Brain pericyte (primary cell): ENCODE results near the gene TMCC3.
"Not testable (repeated sequence)": the region's sequence is repeated elsewhere in the genome, so short reads cannot be mapped to it uniquely, and the experiment has no call there.

ENCODE experiments used
- DNase-seq: peaks from one replicate; pipeline ENCODE4 v3.0.0-alpha.2; 2012; ENCODE audit warnings: low read depth, low spot score

Gene TMCC3

GRCh38 chr12:94601307-94601706 lies 49.0 kb downstream of the TMCC3 start:
- not testable (repeated sequence) for DNase-seq

- DNase-seq = no peak
Observed at GRCh38 chr12:94599189-94599588, 51.2 kb downstream of the TMCC3 start.

GRCh38 chr12:94597268-94597667 lies 53.1 kb downstream of the TMCC3 start:
- DNase-seq = no peak

- no peak for DNase-seq
Observed at GRCh38 chr12:94596596-94596995, 53.8 kb downstream of the TMCC3 start.

- no peak for DNase-seq
Observed at GRCh38 chr12:94595152-94595551, 55.2 kb downstream of the TMCC3 start.

GRCh38 chr12:94594443-94594825 lies 55.9 kb downstream of the TMCC3 start:
- DNase-seq = no peak

- DNase-seq = no peak
Observed at GRCh38 chr12:94593822-94594442, 56.4 kb downstream of the TMCC3 start.

- DNase-seq = not testable (repeated sequence)
Observed at GRCh38 chr12:94592723-94593122, 57.6 kb downstream of the TMCC3 start.

GRCh38 chr12:94592080-94592479 lies 58.3 kb downstream of the TMCC3 start:
- DNase-seq = no peak

GRCh38 chr12:94590428-94590827 lies 59.9 kb downstream of the TMCC3 start:
- no peak for DNase-seq

- no peak for DNase-seq
Observed at GRCh38 chr12:94589591-94590001, 60.8 kb downstream of the TMCC3 start.

GRCh38 chr12:94588346-94588745 lies 62.0 kb downstream of the TMCC3 start:
- no peak for DNase-seq

- no peak for DNase-seq
Observed at GRCh38 chr12:94587266-94588241, 62.8 kb downstream of the TMCC3 start.

GRCh38 chr12:94586589-94587259 lies 63.6 kb downstream of the TMCC3 start:
- DNase-seq = no peak

GRCh38 chr12:94585626-94586025 lies 64.7 kb downstream of the TMCC3 start:
- no peak for DNase-seq

- DNase-seq = no peak
Observed at GRCh38 chr12:94584377-94584776, 66.0 kb downstream of the TMCC3 start.

GRCh38 chr12:94582591-94582990 lies 67.8 kb downstream of the TMCC3 start:
- no peak for DNase-seq

- no peak for DNase-seq
Observed at GRCh38 chr12:94575645-94576403, 74.5 kb downstream of the TMCC3 start.

- no peak for DNase-seq
Observed at GRCh38 chr12:94575024-94575423, 75.3 kb downstream of the TMCC3 start.

GRCh38 chr12:94571556-94571955 lies 78.8 kb downstream of the TMCC3 start:
- DNase-seq = peak; percentile 12

- DNase-seq = no peak
Observed at GRCh38 chr12:94570161-94570560, 80.2 kb downstream of the TMCC3 start.

- no peak for DNase-seq
Observed at GRCh38 chr12:94567761-94568160, 82.6 kb downstream of the TMCC3 start.
